H7 (cell line): Measurements from ENCODE around the gene HDGFL2. TPM values are rescaled to one million over a fixed set of nuclear protein-coding genes. Genes with fewer than 3 reads are reported as not detected.

Experiments used
- DNase-seq: peaks from one replicate; pipeline ENCODE4 v3.0.0; 2012
- H3K27me3 ChIP-seq: 2 replicates; pipeline ENCODE4 v1.6.0; 2011; ENCODE audit warnings: mild to moderate bottlenecking, low read length; ENCODE audit not compliant: control insufficient read depth, insufficient read depth
- H3K36me3 ChIP-seq: replicated peaks from 2 replicates; pipeline ENCODE4 v1.5.1; 2011; ENCODE audit warnings: low read length; ENCODE audit not compliant: control insufficient read depth, insufficient read depth
- H3K4me3 ChIP-seq: 2 replicates; pipeline ENCODE4 v1.5.1; 2011; ENCODE audit warnings: low read depth, mild to moderate bottlenecking, control low read depth, low read length, moderate library complexity; ENCODE audit not compliant: insufficient read depth
- total RNA-seq: library from RNA; depleted of rRNA; stranded (reverse); fragments of >200 nt; shearing (Covaris generic); gene quantifications from 2 replicates; pipeline ENCODE4 v1.2.3, GENCODE V29; 2014

The HDGFL2 gene
- total RNA-seq, 1 experiment from 2014 or later, result 111 TPM

DNA sequence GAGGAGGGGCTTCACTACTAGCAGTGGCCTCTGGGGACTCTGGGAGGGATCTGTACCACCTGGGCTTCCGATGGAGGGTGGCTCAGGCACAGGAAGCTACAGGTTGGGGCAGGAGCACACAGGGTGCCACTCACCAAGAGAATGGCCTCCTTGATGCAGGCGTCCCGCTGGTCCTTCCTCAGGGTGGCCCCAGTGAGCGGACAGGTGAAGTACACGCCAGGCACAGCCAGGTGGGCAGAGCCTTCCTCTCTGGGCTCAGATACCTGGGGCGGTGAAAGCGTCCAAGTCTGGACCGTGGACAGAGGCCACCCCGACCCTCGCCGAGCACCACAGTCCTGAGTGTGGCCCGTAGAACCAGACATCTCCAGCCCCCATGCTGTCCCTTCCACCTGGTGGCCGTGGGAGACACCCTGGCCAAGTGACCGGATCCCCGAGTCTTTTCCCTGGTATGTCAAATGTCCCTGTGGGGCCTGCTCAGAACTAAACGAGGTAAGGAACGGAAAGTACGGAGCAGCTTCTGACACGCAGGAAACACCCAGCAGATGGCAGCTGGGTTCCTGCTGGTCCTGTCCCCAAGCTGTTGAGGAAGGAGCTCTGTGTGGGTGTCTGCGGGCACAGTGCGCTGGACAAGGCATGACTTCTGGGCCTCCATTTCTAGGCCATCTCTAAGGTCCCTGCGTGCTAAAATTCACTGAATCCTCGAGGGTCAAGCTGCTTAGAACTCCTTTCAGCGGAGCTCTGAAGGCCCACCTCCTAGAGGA is 19.7 kb upstream of the HDGFL2 start:
- H3K27me3 ChIP-seq, result no peaks in the 10 kb centered on the region
- no peaks in the 10 kb centered on the region; the same call in none of the 2 replicates for H3K36me3 ChIP-seq
- DNase-seq, result peak; percentile 54
- H3K4me3 ChIP-seq, result no peak overlapping the region

DNA sequence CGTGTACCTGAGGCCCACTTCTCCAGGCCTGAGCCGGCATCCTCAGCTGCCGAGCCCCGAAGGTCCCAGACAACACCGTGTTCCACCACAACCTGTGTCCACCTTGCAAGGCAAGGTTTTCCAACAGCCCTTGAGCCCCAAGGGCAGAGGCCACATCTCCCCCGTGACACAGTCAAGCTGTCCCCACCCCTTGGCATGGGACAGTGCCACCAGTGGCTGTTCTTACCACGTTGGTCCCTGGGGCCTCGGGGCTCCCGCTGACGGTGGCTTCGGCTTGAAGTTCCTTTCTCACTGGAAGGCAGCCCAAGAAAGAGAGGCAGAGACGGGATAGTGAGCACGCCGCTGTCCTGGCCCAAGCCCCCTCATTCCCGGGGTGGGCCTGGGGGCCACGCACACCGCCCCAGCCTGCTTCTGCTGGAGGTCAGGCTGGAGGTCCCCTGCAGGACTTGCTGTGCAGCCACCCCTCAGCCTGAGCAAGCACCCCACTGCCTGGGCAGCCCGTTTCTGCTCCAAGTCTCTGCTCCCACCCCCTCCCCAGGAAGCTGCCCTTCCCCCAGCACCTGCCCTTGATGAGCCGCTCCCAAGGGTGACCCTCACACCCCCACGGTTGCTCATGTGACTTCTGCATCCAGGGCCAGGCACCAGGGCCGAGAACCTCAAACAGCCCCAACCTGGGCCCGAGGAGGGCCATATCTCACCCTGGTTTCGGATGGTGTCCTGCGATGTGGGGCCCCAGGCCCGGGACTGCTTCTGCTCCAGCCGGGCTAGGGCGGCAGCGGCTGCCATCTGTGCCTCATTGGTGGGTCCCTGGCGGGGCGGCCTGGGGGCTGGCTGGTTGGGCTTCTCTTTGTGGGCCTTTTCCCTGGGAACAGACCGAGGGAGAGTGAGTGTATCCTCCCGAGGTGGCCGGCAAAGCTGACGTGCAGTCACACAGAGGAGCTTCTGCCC is 18.6 kb upstream of the HDGFL2 start:
- Histone ChIP-seq H3K36me3 (no peaks in the 10 kb centered on the region; the same call in none of the 2 replicates), H3K27me3 (no peaks in the 10 kb centered on the region)
- DNase-seq, result peak; percentile 54

DNA sequence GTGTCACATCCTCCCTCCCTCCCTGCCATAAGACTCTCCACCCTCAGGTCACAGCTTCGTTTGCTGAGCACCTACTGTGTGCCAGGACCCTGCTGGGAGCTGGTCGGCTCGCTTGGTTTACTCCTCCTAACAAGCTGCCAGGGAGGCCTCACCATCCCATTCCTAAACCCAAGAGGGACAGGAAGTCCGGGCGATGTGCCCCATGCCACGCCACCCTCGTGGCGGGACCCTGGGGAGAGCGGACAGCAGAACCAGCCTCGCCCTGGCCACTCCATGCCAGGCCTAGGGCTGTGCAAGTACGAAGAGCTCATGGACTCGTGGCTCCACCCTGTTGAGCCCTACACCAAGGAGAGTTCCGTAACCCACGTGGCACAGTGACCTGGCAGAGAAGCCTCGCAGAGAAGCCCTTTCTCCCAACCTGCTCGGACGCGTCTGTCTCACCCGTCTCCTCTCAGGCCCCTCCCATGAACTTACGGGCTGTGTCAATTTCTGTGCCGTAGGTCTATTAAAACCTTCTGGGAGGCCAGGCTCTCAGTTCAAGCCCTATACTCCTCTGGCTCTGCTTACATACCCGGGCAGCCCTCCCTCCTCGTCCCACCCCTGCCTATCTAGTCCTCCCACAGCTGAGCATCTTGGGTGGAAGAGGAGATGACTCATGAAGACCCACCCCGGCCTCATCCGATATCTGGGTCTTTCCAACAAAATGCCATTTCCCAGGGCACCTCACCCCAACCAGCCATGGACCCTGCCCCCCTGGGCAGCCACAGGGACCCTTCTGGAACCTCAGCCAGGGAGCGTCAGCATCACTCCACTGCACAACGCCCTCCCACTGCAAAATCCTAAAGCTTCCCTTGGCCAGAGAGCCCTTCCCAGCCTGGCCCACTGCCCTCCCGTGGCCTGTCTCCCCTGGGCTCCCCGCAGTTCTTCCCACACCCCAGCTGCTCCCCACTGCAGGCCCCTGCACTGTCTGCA is 17.1 kb upstream of the HDGFL2 start:
- H3K4me3 ChIP-seq, result no peak overlapping the region
- H3K27me3 ChIP-seq, result no peaks in the 10 kb centered on the region
- H3K36me3 ChIP-seq, result no peaks in the 10 kb centered on the region; the same call in 1 of the 2 replicates
- DNase-seq, result peak; percentile 50

More for the DNA sequence above, 18.6 kb upstream of the HDGFL2 start:
- H3K4me3 ChIP-seq, result no peak overlapping the region

DNA sequence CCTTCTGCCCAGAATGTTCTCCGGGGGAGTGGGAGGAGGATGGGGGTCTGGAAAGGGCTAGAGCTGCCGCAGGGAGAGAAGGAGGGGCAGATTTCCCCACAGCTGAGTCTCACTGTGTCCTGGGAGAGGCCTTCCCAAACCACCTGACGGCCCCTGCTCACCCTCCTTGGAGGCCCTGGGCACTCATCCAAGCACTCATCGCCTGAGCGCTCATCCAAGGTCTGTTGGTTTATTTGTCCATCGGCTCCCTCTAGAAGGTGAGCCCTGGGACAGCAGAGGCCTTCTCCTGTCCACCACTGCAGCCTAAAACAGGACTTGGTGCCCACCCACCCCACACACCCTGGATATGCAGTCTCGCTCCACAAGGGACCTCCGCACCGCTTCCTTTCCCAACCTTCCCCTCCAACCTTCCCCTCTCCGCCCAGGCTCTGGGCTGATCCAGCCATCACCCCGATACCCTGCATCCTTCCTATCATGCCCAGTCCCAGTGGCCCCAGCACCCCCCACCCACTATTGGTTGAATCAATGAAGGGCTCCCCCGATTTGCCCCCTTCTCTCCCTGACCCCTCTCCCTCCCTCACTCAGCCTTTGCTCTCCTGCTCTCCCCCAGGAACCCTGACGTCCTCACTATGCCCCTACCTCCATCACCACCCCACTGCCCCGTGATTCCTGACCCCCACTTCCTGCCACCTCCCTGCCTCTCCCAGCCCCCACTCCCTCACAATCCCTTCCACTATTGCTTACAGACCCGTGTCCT is 16.2 kb upstream of the HDGFL2 start:
- no peaks in the 10 kb centered on the region for H3K27me3 ChIP-seq
- no peak overlapping the region; the same call in 1 of the 2 replicates for H3K4me3 ChIP-seq
- peak; percentile 55 for DNase-seq
- H3K36me3 ChIP-seq, result no peaks in the 10 kb centered on the region; the same call in 1 of the 2 replicates

DNA sequence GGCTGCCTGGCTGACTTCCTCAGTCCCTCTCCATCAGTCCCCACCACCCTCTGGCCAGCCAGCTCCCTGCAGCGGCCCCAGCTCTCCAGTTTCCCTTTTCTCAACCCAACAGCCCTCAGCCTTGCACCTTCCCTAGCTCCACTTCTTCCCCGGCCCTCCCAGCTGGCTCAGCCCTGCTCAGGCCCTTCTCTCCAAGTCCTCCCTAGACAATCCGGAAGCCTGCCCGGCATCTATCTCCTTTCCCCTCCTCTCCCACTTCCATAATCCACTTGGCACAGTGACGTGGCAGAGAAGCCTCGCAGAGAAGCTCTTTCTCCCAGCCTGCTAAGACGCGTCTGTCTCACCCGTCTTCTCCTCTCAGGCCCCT is 15.6 kb upstream of the HDGFL2 start:
- Histone ChIP-seq H3K36me3 (no peaks in the 10 kb centered on the region; the same call in 1 of the 2 replicates), H3K4me3 (peak overlapping the region; percentile 44), H3K27me3 (no peaks in the 10 kb centered on the region)
- DNase-seq, result no peak

DNA sequence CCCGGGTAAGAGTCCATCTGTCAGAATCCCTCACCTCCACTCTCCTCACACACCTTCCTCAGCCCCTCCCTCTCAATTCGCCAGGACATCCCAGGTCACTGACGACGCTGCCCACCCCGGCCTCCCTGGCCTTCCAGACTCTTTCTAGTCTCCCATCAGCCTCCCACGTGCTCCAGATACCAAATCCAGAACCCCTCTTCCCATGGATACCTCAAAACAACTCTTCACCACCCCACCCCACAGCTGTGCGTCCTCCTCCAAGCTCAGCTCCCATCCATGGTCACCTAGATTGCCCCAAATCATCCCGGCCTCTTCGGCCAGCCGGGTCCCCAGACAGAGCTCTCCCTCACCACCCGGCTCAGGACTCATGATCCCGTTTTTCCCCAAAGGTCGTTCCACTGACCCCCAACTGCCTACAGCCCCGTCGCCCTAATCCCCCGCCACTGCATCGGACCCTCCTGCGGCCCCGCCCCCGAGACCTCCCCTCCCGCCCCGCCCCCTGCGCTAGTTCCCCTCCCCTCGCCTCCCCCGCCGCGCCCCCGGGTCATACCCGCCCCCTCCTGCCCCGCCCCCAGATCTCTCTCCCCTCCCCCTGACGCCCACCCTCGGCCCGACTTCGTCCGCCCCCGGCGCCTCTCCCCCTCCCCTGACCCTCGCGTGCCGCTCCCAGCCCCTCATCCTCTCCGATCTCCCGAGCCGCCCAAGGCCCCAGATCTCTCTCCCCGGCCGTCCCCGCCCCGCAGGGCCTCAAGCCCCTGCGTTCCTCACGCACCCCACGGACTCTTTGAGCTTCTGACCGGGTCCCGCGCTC is 15.0 kb upstream of the HDGFL2 start:
- DNase-seq, result peak; percentile 99
- Histone ChIP-seq H3K27me3 (no peaks in the 10 kb centered on the region), H3K36me3 (no peaks in the 10 kb centered on the region), H3K4me3 (peak overlapping the region; percentile 68)

DNA sequence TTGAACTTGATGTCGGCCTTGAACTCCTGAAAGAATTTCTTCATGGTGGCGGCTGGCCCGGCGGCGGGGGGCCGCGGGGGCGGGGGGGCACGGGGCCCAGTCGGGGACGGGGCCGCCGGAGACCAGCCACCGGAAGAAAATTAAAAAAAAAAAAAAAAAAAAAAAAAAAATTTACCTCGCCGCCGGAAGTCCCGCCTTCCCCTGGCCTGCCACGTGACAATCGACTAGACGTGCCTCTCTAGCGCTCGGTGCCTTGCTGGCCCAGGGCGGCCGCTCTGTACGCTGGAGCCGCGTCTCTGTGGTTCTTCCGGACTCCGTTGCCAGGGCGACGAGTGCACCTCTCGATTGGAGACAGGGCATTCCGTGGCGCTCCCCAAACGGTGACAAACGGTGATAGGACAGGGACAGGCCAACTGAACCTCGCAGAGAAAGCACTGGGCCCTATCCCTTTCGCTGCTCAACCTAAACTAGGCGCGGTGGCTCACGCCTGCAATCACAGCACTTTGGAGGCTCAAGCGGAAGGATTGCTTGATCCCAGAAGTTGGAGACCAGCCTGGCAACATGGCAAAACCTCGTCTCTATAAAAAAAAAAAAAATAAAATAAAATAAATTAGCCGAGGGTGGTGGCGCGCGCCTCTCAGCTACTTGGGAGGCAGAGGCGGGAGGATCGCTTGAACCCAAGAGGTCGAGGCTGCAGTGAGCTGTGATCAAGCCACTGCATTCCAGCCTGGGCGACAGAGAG is 14.3 kb upstream of the HDGFL2 start, which contains the start of gene UBXN6:
Gene UBXN6 (minus strand): TSS at position 141 of the 742 bp plus-strand sequence. CDS start 97 bp downstream, at position 44.
- peak; percentile 96 for DNase-seq
- no peaks in the 10 kb centered on the region for H3K36me3 ChIP-seq
- H3K27me3 ChIP-seq, result no peaks in the 10 kb centered on the region
- peak within 1 kb of the TSS; percentile 68 for H3K4me3 ChIP-seq

DNA sequence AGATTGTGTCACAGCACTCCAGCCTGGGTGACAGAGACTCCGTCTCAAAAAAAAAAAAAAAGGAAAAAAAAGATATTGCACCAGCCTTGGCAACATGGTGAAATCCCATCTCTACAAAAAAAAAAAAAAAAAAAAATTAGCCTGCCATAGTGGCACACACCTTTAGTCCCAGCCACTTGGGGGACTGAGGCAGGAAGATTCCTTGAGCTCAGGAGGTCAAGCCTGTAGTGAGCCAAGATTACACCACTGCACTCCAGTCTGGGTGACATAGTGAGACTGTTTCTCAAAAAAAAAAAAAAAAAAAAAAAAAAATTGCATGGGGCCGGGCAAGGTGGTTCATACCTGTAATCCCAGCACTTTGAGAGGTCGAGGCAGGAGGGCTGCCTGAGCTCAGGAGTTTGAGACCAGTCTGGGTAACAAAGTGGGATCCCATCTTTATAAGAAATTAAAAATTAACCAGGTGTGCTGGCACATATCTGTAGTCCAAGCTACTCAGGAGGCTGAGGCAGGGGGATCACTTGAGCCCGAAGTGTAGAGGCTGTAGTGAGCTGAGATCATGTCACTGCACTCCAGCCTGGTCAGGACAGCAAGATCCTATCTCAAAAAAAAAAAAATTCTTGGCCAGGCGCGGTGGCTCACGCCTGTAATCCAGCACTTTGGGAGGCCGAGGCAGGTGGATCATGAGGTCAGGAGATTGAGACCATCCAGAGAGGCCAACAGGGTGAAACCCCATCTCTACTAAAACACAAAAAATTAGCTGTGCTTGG is 7.1 kb upstream of the HDGFL2 start:
- no peak overlapping the region for H3K4me3 ChIP-seq
- H3K36me3 ChIP-seq, result no peaks in the 10 kb centered on the region
- H3K27me3 ChIP-seq, result no peaks in the 10 kb centered on the region
- DNase-seq, result no peak

DNA sequence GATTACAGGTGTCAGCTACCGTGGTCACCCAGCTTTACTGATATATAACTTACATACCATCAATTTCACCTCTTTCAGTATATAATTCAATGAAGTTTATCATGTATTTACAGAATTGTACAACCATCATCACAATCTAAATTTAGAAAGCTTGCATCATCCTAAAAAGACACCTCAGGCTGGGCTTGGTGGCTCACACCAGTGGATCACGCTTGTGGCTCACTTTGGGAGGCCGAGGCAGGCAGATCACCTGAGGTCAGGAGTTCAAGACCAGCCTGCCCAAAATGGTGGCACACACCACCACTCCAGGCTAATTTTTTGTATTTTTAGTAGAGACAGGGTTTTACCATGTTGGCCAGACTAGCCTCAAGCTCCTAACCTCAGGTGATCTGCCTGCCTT is 4.3 kb upstream of the HDGFL2 start:
- Histone ChIP-seq H3K36me3 (no peaks in the 10 kb centered on the region), H3K27me3 (no peaks in the 10 kb centered on the region), H3K4me3 (no peak overlapping the region)
- DNase-seq, result no peak

DNA sequence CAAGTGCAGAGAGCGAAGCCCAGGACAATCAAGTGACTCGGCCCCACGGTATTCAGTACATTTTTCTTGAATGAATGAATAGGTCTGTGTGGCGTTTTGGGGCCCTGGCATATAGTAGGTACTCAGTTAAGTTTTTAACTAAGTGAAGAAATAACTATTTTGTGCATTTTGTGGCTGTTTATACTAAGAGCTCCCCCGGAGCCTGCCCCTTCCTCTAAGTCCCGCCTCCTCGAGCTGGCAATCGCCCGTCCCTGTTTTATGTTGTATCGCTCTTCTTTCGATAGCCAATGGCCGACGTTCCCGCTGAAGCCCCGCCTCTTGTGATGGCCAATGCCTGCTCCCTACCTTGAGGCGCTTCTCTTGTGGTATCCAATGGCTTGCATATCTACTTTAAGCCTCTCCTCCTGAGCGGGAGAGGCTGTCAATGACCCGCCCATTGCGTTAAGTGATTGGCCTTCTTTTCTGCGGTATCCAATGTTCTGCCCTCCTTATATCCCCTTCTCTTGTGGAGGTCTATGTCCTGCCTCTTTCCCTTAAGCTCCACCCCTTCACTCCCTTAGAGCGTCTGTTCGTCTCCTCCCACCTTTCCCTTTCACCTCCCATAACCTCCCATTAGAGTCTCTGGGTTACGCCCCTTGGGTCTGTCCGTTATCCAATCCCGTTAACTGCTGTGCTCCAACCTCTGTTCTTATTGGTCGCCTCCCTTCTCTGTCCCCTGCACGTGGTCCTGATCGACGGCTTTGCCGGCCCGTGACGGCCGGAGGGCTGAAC is 509 bp upstream of the HDGFL2 start:
- DNase-seq, result peak; percentile 86
- H3K4me3 ChIP-seq, result peak overlapping the region; percentile 42
- no peaks in the 10 kb centered on the region for H3K27me3 ChIP-seq
- H3K36me3 ChIP-seq, result peaks cover 5% of the 10 kb centered on the region
